Measurements from ENCODE around the gene HIVEP1. TPM values are rescaled to one million over a fixed set of nuclear protein-coding genes. Genes with fewer than 3 reads are reported as not detected.

Gene HIVEP1
- total RNA-seq, 2 experiments from 2014 or later, result 22.1 to 22.6 TPM

GRCh38 chr6:12051861-12052368, 39.8 kb downstream of the HIVEP1 start:
- H4K20me1 ChIP-seq (ENCODE audit: insufficient read depth, low read length), result no peaks in the 10 kb centered on the region
- CTCF ChIA-PET (ENCODE audit: unreplicated experiment), result no interaction called here
- H3K36me3 ChIP-seq (ENCODE audit: insufficient read depth, low read length), result no peaks in the 10 kb centered on the region; the same call in 1 of the 2 replicates
- peak; percentile 64 for DNase-seq (ENCODE audit: low spot score)
- H3K9me2 ChIP-seq (ENCODE audit: insufficient read depth, low read length), result no peaks in the 10 kb centered on the region
- intact Hi-C loops (cut with micrococcal nuclease; ENCODE audit: unreplicated experiment), result no loop called here
- H3K27ac ChIP-seq (ENCODE audit: low read depth, low read length, poor library complexity, severe bottlenecking), result peak overlapping the region; percentile 71
- TF ChIP-seq CTCF (conservative IDR thresholded peaks at IDR 0.05; ENCODE audit: low read length) (peak; percentile 67), EZH2phosphoT487 (IDR thresholded peaks at IDR 0.05; ENCODE audit: borderline replicate concordance, low read depth, low read length) (no peak)
- POLR2A ChIA-PET, result interaction anchor here (1.3 to 1.7 kb wide), 2 partner anchors 14 to 17 kb away, joined by 3 to 8 read pairs; no protein-coding TSS in a partner anchor
- peak overlapping the region; percentile 52 for H3K4me3 ChIP-seq (ENCODE audit: low read depth, low read length, poor library complexity, severe bottlenecking)
- no TSS peak for BruUV-seq (replicated peaks)
- peaks cover 67% of the 10 kb centered on the region for H3K4me1 ChIP-seq (ENCODE audit: insufficient read depth, low read length, poor library complexity, severe bottlenecking)
- no peaks in the 10 kb centered on the region for H3K9me3 ChIP-seq (ENCODE audit: low read length)
- H2AFZ ChIP-seq (ENCODE audit: low read length), result peak overlapping the region; percentile 54; the same call in 1 of the 2 replicates
- peaks cover 66% of the 10 kb centered on the region; the same call in 1 of the 2 replicates for H3K79me2 ChIP-seq (ENCODE audit: insufficient read depth, low read depth, low read length)
- peak overlapping the region; percentile 72 for H3K4me2 ChIP-seq (ENCODE audit: low read length)

- BruUV-seq (replicated peaks), result no TSS peak
- POLR2A ChIA-PET, result no interaction called here
These were observed 46.3 kb downstream of the HIVEP1 start for GRCh38 chr6:12058172-12058961.

More at GRCh38 chr6:12058172-12058961, 46.3 kb downstream of the HIVEP1 start:
- CTCF ChIA-PET (ENCODE audit: unreplicated experiment), result no interaction called here
- TF ChIP-seq EZH2phosphoT487 (IDR thresholded peaks at IDR 0.05; ENCODE audit: borderline replicate concordance, low read depth, low read length), result no peak
- TF ChIP-seq CTCF (conservative IDR thresholded peaks at IDR 0.05; ENCODE audit: low read length), result no peak
- intact Hi-C loops (cut with micrococcal nuclease; ENCODE audit: unreplicated experiment), result no loop called here
- Histone ChIP-seq H3K79me2 (ENCODE audit: insufficient read depth, low read depth, low read length) (peaks cover 57% of the 10 kb centered on the region; the same call in 1 of the 2 replicates), H3K9me2 (ENCODE audit: insufficient read depth, low read length) (no peaks in the 10 kb centered on the region), H3K4me2 (ENCODE audit: low read length) (no peak overlapping the region), H3K36me3 (ENCODE audit: insufficient read depth, low read length) (peaks cover 3% of the 10 kb centered on the region; the same call in 1 of the 2 replicates), H4K20me1 (ENCODE audit: insufficient read depth, low read length) (peaks cover 3% of the 10 kb centered on the region; the same call in 1 of the 2 replicates), H2AFZ (ENCODE audit: low read length) (no peak overlapping the region), H3K4me1 (ENCODE audit: insufficient read depth, low read length, poor library complexity, severe bottlenecking) (peaks cover 30% of the 10 kb centered on the region), H3K27ac (ENCODE audit: low read depth, low read length, poor library complexity, severe bottlenecking) (no peak overlapping the region), H3K4me3 (ENCODE audit: low read depth, low read length, poor library complexity, severe bottlenecking) (no peak overlapping the region), H3K9me3 (ENCODE audit: low read length) (no peaks in the 10 kb centered on the region)
- no peak for DNase-seq (ENCODE audit: low spot score)
